ENCODE data around the gene RNGTT. TPM values are rescaled to one million over a fixed set of nuclear protein-coding genes. Genes with fewer than 3 reads are reported as not detected.
"Not testable (repeated sequence)": the region's sequence is repeated elsewhere in the genome, so short reads cannot be mapped to it uniquely, and the experiment has no call there.

Gene RNGTT
- total RNA-seq, 1 experiment from 2014 or later: 31.5 TPM

DNA sequence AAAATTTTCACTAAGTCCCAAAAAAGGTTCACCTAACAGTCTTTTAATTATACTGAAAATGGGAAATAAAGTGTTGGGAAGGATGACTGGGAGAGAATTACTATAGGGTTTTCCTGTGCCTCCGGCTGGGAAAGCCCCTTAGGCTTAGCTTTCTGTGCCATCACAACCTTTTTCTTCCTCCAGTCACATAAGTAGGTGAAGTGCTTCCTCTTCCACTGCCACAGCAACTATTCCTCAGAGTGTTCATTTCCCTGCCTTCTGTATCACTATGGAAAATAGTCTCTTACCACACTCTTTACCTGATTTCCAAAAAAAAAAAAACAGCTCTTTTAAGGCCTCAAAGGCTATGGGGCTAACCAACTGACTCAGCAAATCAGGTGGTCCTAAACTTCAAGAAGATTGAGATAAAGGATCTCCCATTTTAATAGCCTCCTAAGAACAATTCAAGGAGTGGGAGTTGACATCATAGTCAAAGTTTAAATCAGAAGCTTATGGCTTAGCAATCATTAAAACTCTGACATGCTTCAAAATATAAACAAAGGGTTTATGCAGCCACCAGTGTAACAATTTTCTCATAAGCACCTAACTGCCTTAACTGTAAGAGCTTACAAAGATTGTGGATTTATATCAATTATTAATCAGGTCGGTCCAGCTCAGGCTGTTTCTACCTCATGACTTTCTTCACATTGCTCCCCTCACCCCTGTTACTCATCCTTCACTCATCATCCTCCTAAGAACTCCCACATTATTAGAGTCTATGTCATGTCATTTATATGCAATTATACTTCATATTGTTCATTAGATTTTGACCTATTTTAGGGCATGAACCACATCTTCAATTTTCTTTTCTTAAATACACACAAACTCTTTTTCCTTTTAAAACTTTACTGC is 95.3 kb downstream of the RNGTT start:
- DNase-seq (ENCODE audit: low read depth): peak; percentile 58

DNA sequence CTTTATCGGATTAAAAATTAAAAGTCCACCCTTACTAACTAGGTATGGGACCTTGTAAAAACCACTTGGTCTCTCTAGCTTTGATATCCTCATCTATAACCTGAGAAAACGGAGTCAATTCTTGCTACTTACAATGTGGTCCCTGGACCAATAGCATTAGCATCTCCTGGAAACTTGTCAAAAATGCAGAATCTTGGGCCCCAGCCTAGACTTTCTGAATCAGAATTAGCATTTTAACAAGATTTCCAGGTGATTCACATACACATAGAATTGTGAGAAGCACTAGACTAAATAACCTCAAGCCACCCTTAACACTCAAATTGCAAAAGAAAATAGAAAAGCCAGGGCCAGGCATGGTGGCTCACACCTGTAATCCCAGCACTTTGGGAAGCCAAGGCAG is 96.6 kb downstream of the RNGTT start:
- DNase-seq (ENCODE audit: low read depth): no peak

DNA sequence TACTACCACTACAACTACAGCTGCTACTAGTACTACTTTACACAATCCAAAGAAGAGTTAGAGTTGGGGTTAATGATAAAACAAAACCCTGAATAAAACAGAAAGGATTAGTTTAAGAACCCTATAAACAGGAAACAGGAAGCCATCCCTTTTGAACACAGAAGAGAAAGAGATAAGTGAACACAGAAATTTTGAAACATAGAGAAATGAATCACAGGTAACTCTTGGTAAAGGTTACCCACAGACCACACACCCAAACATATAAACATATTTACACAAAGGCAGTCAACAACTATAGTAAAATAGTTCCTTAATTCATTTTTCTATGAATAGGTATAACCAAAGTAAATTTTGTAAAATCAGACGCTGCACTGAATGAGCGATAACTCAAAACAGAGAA is 98.1 kb downstream of the RNGTT start:
- DNase-seq (ENCODE audit: low read depth): no peak

DNA sequence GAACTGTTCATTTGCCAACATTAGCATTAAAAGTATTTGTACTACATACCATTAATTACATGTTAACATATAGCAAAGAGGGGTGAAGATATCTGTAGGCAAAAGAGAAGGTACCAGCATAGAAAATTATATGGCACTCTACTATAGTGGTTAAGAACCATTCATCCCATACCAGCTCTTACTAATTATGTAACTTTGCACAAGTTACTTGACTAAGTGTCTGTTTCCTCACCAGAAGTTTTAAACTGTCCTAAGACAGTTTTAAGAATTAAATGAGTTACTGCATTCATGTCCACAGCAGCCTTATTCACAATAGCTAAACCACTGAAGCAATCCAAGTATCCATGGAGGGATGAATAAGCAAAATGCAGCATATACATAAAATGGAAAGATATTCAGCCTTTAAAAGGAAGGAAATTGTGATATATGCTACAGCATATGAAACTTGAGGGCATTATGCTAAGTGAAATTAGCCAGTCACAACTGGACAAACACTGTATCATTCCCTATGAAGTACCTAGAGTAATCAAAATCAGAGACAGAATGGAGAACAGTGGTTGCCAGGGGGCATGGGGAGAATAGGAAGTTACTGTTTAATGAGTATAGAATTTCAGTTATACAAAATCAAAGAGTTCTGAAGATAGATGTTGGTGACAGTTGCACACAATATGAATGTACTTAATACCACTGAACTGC is 98.9 kb downstream of the RNGTT start:
- DNase-seq (ENCODE audit: low read depth): no peak

DNA sequence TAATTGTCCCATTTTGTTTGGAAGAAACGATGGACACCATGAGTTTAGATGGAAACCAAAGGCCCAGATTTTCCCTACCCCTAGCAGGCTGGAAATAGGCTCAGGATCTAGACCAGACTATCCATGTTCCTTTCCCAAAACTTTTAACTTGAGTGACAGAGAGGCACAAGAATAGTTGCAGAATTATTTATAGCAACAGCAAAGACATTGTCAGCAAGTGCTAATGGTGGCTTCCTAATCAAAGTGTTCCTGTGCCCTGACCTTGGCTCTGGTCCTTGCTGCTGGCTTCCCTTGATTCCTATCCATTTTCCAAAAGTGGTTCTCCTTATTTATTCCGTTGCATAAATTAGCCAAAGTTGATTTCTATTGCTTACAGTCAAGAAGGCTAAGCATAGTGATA is 103.1 kb downstream of the RNGTT start:
- DNase-seq (ENCODE audit: low read depth): no peak

DNA sequence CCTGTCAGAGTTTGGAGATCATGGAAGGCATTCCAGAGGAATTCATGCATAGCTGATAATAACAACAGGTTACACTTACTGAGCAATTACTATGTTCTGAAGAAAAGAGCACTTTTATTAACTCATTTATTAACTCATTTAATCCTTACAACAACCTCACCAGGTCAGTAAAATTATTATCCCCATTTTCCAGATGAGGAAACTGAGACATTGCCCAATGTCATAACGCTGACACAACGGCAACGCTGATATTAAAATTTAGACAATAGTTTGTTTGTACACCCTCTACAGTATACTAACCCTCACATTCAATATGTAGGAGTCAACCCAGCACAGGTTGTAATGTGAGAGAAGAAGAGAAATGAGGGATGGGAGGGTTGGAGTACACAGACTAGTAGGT is 105.0 kb downstream of the RNGTT start:
- DNase-seq (ENCODE audit: low read depth): no peak

DNA sequence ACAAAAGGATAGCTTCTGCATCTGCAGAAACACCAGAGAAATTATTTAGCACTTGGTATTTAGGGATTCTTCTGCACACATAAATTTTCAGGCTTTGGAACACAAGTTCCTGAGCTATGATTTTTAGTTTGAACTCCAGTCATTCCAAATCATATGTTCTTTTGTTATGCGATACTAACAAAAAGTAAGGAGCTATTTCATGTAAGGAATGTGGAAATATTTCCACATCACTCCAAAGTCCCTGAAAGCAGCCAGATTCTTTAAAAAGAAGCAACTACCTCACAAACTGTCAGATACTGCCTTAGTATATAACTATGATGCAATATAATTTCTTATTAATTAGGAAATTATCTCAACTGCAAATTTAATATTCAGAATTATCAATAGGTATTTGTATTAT is 106.9 kb downstream of the RNGTT start:
- DNase-seq (ENCODE audit: low read depth): no peak

DNA sequence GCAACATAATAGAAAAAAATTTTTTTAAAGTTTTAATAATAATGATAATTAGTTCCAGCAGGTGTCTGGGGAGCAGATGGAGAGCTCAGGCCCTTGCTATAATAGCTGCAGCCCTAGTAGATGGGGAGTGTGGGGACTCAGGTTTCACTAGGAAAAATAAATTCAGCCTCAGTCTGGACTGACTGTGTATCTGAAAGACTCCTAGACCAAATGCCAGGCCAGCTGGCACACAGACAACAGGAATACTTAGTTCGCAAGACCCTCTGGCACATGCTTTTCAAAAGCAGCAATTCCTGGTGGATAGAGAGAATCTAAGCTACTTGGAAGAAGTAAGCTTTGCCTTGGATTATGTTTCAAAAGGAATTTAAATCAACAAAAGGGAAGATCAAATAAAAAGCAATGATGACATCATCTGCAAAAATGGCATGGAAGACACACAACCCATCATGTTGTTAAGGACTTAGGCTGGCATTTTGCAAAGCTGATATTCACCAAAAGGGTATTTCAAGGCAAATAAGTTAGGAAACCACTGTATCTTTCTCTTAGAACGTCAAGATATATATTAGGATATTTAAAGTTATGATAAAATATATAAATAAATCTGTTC is 107.8 kb downstream of the RNGTT start:
- DNase-seq (ENCODE audit: low read depth): no peak

DNA sequence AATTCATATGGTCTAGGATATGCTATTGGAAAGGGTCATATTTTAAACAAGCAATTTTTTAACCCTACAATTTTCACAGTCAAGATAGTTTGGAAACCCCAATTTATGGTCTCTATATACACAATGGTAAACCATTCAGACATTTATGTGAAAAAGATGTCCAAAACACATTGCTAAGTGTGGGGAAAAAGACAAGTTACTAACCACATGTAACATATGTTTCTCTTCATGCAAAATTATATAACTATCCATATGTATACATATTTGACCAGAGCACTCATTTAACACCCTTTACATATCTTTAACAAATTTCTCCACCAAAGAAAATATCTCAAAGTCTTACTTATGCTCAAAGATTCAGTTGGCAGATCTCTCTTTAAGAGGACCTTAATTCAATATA is 110.6 kb downstream of the RNGTT start:
- no peak for DNase-seq (ENCODE audit: low read depth)

DNA sequence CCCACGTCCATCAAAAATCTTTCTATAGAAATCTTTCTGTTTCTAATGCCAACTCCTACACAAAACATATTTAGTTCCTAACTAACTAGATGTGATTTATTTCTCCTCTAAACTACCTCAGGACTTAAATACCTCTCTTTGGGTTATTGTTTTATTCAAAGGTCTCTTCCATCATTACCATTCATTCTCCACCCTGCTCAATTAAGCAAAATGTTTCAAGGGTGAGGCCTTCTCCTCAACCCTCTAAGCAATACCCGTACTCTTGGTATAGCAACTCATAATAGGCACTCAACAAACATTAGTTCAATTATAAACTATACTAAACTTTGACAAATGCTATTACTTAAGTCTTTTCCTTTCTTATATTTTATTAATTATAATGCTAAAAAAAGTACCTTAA is 111.4 kb downstream of the RNGTT start:
- no peak for DNase-seq (ENCODE audit: low read depth)

DNA sequence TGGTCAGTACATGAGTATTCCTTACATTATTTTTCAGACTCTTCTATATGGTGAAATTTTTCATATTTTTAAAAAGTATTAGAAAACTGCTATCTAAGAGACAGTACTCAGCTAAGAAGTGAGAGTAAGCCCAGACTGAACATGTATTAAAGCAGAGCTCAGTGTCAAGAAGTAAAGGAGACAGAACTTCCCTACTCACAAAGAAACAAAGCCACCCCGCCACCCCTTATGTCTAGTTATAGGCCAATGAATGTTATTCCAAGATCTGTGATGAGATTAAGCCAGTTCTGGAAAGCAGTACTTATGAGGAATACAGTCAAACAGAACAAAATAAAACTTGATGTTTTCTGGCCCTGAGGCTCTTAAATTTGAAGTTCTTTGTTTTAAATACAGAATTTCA is 114.5 kb downstream of the RNGTT start:
- no peak for DNase-seq (ENCODE audit: low read depth)

DNA sequence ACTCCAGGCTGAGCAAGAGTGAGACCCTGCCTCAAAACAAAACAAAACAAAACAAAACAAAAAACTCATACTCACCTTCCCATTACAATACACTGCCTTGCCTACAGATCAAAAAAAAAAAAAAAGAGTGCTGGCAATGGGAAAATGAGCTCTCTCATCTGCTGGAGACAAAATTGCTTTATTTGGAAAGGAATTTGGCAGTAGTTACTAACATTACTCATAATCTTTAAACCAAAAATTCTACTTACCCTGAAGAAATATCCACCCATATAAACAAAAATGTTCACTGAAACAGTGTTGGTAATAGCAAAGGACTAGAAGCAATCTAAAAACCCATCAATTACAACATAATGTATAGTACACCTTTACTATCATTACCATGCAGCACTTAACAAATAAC is 120.4 kb downstream of the RNGTT start:
- peak; percentile 59 for DNase-seq (ENCODE audit: low read depth)

DNA sequence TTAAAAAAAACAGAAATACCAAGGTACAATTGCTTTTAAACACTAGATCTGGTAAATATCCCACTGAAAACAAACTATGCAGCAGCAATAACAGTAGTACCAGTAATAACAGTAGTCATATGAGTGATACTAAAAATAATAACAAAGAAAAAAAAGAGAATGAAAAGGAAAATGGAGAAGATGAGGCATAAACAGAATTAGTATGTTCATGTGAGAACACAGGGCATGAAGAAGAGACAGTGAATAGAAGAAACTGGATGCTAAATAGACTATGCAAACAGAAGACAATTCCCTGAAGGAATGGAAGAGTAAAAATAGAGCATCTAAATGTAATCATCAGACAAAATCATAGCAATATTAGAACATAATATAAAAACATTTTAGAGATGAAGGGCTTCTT is 121.1 kb downstream of the RNGTT start:
- no peak for DNase-seq (ENCODE audit: low read depth)

DNA sequence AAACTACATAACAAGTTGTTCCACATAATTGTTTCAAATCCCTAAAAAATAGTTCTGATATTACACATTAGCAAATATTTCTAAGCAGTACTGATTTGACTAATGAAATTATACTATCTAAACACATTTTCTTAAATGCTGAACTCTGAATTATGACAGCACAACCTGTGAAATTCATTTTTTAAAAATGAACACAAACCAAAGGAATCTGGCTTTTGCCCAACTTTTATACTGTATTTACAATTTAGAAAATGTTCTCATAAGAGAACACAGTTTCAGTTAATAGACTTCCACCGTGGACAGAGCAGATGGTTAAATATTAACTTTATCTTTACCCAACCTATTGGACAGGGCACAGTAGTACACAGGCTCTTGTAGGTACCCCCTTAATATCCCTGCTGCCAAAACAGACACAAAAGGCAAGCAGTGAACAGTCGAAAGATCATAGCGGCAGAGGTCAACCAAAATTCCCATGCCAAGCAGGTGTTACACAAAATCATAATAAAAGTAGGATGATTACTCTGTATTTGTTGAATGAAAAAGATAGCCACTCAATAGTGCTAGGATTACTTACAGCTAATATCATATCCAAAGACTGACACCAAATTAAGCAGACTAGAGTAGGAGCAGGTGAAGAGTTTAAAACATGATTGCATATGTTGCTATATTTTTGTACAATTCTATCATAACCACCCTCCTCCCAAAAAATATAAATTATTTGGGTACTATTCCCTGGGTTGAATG is 122.5 kb downstream of the RNGTT start:
- DNase-seq (ENCODE audit: low read depth): no peak

DNA sequence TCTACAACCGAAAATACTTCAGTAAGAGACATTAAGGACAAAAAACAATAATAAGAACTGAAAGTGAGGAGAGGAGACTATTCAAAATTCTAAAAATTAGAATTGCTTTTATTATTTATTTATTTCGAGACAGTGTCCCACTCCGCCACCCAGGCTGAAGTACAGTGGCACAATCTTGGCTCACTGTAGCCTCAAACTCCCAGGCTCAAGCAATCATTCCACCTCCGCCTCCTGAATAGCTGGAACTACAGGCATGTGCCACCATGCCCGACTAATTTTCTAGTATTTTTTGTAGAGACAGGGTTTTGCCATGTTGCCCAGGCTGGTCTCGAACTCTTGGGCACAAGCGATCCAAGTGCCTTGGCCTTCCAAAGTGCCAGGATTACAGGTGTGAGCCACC is 123.1 kb downstream of the RNGTT start:
- no peak for DNase-seq (ENCODE audit: low read depth)

DNA sequence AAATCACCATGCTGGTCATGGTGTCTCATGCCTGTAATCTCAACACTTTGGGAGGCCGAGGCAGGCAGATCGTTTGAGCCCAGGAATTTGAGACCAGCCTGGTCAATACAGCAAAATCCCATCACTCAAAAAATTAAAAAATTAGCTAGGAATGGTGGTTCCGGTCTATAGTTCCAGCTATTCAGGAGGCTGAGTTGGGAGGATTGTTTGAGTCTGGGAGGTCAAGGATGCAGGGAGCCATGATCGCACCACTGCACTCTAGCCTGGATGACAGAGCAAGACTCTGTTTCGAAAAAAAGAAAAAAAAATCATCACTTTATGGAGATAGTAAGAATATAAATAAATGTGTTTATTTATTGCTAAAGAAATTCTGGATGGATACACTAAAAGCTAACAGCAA is 124.1 kb downstream of the RNGTT start:
- no peak for DNase-seq (ENCODE audit: low read depth)

DNA sequence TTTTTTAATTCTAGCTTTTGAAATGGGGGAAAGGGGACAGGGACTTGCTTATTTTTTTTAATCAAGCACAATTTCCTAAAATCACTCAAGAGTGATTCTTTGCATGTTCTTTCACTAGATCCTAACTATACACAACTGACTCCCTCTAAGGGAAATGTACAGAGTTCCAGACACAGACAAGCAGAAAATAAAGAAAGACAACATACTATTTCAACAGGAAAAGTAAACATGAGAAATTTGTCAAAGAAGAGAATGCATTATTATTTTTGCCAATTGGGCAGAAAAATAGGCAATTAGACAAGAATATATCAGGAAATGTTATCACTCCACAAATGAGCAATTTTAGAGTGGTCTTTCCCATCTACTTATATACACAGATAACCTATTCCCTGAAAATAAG is 128.2 kb downstream of the RNGTT start:
- DNase-seq (ENCODE audit: low read depth): no peak

DNA sequence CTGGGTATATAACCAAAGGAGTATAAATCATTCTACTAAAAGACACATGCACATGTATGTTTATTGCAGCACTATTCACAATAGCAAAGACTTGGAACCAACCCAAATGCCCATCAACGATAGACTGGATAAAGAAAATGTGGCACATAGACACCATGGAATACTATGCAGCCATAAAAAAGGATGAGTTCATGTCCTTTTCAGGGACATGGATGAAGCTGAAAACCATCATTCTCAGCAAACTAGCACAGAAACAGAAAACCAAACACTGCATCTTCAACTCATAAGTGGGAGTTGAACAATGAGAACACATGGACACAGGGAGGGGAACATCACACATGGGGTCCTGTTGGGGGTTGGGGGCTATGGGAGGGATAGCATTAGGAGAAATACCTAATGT is 130.3 kb downstream of the RNGTT start:
- DNase-seq (ENCODE audit: low read depth): not testable (repeated sequence)

DNA sequence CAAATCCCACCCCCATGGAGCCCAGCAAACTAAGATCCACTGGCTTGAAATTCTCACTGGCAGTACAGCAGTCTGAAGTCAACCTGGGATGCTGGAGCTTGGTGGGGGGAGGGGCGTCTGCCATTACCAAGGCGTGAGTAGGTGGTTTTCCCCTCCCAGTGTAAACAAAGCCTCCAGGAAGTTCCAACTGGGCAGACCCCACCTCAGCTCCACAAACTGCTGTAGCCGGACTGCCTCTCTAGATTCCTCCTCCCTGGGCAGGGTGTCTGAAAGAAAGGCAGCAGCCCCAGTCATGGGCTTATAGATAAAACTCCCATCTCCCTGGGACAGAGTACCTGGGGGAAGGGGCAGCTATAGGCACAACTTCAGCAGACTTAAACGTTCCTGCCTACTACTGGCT is 135.8 kb downstream of the RNGTT start:
- DNase-seq (ENCODE audit: low read depth): not testable (repeated sequence)

DNA sequence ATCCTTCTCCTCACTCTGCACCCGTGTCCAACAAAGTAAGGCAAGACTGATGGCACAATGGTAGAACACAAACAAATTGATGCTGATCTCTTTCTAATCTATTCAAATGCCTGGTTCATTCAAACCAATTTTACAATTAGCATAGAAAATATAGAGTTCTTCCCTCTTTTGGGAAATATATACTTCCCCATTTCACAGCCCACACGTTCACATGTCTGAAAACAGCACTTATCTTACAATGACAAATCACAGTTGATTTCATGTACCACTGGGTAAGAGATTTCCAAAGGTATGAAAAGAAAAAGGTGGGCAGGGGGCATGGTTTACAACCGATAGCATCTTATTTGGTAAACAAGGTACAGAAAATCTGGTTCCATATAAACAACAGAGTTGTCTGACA is 137.6 kb downstream of the RNGTT start:
- no peak for DNase-seq (ENCODE audit: low read depth)

DNA sequence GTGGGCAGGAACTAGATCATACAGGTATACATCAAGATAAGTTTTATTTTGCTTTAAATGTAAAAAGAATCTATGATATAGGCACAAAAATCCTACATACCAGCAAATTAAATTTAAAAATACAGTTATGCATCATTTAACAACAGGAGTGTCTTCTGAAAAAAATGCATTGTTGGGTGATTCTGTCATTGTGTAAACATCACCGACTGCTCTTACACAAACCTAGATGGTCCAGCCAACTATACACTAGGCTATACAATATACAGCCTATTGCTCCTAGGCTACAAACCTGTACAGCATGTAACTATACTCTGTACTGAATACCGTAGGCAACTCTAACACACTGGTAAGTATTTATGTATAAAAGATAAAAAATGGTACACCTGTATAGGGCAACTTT is 139.4 kb downstream of the RNGTT start:
- peak; percentile 35 for DNase-seq (ENCODE audit: low read depth)

DNA sequence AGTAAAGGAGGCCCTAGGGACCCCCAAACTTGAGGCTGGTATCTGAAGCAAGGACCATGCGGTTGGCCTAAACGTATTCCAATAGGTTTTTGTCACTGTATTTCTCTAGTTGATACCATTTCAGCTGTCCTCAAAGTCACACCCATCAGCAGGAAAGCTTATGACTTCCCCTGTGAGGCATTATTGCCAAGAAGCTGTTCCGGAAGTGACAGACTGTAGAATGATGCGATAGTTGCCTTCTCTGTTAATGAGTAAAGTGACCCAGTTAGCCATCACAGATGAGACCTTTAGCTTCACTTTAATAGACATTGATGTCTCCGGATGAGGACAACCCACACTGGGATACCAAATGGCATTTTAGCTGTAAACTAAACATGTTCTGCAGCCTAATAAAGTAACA is 147.9 kb downstream of the RNGTT start:
- no peak for DNase-seq (ENCODE audit: low read depth)
